Fibroblast of lung (primary cell): Measurements from ENCODE around the gene MARK3.

Source experiments
- CTCF ChIP-seq, 2 donors: IDR thresholded peaks in 1 of 2; conservative IDR thresholded peaks in 1 of 2; 1 replicate in 1 of 2; 2 replicates in 1 of 2; pipeline ENCODE4 v1.5.1; 2011 to 2012; ENCODE audit warnings: low read length in 2 of 2, control low read depth in 1 of 2, inconsistent platforms in 1 of 2, low read depth in 1 of 2, mild to moderate bottlenecking in 1 of 2
- EZH2 ChIP-seq: IDR thresholded peaks from 2 replicates; pipeline ENCODE4 v1.5.1; 2012; ENCODE audit warnings: low read length, control low read depth, mild to moderate bottlenecking; ENCODE audit errors: missing control alignments

- TF ChIP-seq CTCF (conservative IDR thresholded peaks at IDR 0.05 in 1 of 2, IDR thresholded peaks at IDR 0.05 in 1 of 2; ENCODE audit: low read depth in 1 of 2, low read length in 2 of 2) (no peak), EZH2 (no peak)
These were observed 162.8 kb downstream of the MARK3 start for GRCh38 chr14:103547941-103548462.
